Measurements from ENCODE around the gene PEX12.
"Not testable (repeated sequence)": the region's sequence is repeated elsewhere in the genome, so short reads cannot be mapped to it uniquely, and the experiment has no call there.

PEX12 gene

DNA sequence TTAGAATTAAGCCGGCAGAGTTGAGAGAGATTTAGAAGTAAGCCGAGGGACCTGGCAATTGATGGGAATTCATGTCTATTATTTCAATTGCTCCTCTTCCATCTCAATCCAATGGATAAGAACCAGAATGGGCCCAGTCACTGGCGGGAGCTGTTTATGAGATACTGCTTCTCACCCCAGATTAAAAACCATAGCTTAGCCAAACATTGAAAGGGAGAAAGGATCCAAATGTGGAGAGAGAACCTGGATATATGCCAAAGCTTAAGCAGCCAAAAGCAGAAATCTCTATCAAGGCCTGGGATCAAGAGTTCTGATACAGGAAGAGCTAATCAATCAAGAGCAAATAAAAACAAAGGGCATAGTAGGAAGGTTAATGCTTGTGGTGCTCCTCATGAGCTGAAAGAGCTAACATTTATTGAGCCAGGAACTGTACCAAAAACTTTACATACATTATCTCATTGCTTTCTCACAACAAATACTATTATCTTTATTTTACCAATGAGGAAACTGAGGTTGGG is 43.7 kb downstream of the PEX12 start (continued):
- no peak for TF ChIP-seq GLIS3 (CRISPR knock-in tag; IDR thresholded peaks at IDR 0.05)
- TF ChIP-seq SNAI2 (CRISPR knock-in tag; IDR thresholded peaks at IDR 0.05), result no peak
- no peak for TF ChIP-seq ISL1 (CRISPR knock-in tag; IDR thresholded peaks at IDR 0.05)
- TF ChIP-seq, protein P1, sequence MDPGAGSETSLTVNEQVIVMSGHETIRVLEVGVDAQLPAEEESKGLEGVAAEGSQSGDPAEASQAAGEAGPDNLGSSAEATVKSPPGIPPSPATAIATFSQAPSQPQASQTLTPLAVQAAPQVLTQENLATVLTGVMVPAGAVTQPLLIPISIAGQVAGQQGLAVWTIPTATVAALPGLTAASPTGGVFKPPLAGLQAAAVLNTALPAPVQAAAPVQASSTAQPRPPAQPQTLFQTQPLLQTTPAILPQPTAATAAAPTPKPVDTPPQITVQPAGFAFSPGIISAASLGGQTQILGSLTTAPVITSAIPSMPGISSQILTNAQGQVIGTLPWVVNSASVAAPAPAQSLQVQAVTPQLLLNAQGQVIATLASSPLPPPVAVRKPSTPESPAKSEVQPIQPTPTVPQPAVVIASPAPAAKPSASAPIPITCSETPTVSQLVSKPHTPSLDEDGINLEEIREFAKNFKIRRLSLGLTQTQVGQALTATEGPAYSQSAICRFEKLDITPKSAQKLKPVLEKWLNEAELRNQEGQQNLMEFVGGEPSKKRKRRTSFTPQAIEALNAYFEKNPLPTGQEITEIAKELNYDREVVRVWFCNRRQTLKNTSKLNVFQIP (CRISPR knock-in tag; IDR thresholded peaks at IDR 0.05; ENCODE audit: borderline replicate concordance, low read depth), result no peak

DNA sequence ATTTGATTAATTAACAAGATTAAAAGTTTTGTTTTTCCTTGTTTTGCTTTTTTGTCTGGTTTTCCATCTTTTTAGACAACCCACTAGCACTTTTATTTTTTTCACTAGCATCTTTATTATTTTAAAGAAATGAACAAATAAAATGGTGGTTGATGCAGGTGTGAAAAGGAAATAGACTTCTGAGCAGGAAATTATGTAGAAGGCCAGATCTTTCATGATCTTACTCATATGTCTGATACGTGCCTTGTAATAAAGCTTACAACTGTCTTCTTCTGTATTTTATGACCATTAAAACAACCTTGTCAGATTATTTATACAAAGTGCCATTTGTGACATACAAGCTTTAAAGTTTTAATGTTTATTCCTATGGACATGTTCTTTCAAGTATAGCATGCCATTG is 47.2 kb downstream of the PEX12 start:
- TF ChIP-seq TOX (CRISPR knock-in tag; IDR thresholded peaks at IDR 0.05; ENCODE audit: borderline replicate concordance), result no peak
- TF ChIP-seq BACH2 (CRISPR knock-in tag; IDR thresholded peaks at IDR 0.05; ENCODE audit: borderline replicate concordance), result no peak
- no peak for TF ChIP-seq SNAI2 (CRISPR knock-in tag; IDR thresholded peaks at IDR 0.05)
- TF ChIP-seq GLIS3 (CRISPR knock-in tag; IDR thresholded peaks at IDR 0.05), result no peak
- TF ChIP-seq, protein P2, sequence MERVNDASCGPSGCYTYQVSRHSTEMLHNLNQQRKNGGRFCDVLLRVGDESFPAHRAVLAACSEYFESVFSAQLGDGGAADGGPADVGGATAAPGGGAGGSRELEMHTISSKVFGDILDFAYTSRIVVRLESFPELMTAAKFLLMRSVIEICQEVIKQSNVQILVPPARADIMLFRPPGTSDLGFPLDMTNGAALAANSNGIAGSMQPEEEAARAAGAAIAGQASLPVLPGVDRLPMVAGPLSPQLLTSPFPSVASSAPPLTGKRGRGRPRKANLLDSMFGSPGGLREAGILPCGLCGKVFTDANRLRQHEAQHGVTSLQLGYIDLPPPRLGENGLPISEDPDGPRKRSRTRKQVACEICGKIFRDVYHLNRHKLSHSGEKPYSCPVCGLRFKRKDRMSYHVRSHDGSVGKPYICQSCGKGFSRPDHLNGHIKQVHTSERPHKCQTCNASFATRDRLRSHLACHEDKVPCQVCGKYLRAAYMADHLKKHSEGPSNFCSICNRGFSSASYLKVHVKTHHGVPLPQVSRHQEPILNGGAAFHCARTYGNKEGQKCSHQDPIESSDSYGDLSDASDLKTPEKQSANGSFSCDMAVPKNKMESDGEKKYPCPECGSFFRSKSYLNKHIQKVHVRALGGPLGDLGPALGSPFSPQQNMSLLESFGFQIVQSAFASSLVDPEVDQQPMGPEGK (CRISPR knock-in tag; IDR thresholded peaks at IDR 0.05; ENCODE audit: borderline replicate concordance), result no peak
- TF ChIP-seq ZNF70 (CRISPR knock-in tag; IDR thresholded peaks at IDR 0.05), result no peak
- no peak for TF ChIP-seq PPARA (CRISPR knock-in tag; IDR thresholded peaks at IDR 0.05; ENCODE audit: borderline replicate concordance)

DNA sequence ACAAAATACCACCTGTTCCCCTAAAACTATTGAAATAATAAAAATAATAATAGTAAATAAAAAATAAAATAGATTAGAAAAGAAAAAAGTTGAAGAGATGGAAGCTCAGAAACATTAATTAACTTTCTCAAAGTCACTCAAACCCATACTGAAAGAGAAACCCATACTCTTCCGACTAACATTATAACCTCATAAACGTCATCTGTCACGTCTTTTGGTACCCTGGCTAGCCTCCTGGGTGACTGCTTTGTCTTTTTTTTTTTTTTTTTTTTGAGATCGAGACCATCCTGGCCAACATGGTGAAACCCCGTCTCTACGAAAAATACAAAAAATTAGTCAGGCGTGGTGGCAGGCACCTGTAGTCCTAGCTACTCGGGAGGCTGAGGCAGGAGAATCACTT is 48.5 kb downstream of the PEX12 start:
- no peak for ATAC-seq
- TF ChIP-seq ZNF565 (CRISPR knock-in tag; conservative IDR thresholded peaks at IDR 0.05; ENCODE audit: low read depth), result no peak
- no peak for TF ChIP-seq ESRRG (CRISPR knock-in tag; IDR thresholded peaks at IDR 0.05)
- no peak for TF ChIP-seq ZNF70 (CRISPR knock-in tag; IDR thresholded peaks at IDR 0.05)
- TF ChIP-seq, protein P1 (CRISPR knock-in tag; IDR thresholded peaks at IDR 0.05; ENCODE audit: borderline replicate concordance, low read depth), result no peak

More for the DNA sequence above, 47.2 kb downstream of the PEX12 start:
- no peak for ATAC-seq

DNA sequence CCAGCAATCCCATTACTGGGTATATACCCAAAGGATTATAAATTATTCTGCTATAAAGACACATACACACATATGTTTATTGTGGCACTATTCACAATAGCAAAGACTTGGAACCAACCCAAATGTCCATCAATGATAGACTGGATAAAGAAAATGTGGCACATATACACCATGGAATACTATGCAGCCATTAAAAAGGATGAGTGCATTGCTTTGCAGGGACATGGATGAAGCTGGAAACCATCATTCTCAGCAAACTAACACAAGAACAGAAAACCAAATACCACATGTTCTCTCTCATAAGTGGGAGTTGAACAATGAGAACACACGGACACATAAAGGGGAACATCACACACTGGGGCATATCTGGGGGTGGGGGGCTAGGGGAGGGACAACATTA is 49.0 kb downstream of the PEX12 start:
- not testable (repeated sequence) for ATAC-seq

Measured in SK-N-SH treated with all-trans-retinoic acid at 6 μM for 48 hours (cell line).